ENCODE data around the gene LOXHD1.

DNA sequence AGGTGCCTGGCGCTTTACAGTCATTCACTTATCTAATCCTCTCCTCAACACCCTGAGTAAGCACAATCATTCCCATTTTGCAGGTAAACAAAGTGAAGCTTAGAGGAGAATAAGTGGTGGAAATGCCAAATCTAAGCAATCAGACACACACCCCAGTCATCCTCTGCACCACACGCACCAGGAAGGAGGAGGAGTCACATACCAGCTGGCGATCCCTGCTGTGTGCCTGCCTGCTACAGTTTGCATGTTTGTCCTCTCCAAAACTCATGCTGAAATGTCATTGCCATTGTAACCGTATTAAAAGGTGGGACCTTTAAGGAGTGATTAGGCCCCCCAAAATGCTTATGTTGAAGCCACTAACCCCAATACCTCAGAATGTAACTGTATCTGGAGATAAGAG lies 93.7 kb downstream of the LOXHD1 start:
- TF ChIP-seq MYC (IDR thresholded peaks at IDR 0.05; ENCODE audit: low read depth, low read length) (no peak), POLR2A (IDR thresholded peaks at IDR 0.05; ENCODE audit: extremely low read depth, insufficient read length) (no peak)
